Left colon (tissue), 2 donors: ENCODE data around the gene CASZ1. TPM values are rescaled to one million over a fixed set of nuclear protein-coding genes. Genes with fewer than 3 reads are reported as not detected.

Experiments
- ATAC-seq: fragments of 200-7000 bp; cut with Tn5 transposase; one replicate; pipeline ENCODE4 v1.9.1; 2020; ENCODE audit warnings: mild to moderate bottlenecking, moderate library complexity
- DNase-seq, 2 donors: peaks; one replicate each; pipeline ENCODE4 v3.0.0-alpha.2; 2020
- intact Hi-C, 2 donors: fragments of 100-400 bp; cut with DNase I in 1 of 2; cut with micrococcal nuclease in 1 of 2; formaldehyde crosslinking; loops; one replicate each; pipeline versions ENCODE4 v1.11.2 to v1.14.0; 2022; cut with DNase I, micrococcal nuclease
- total RNA-seq, 2 donors: library from RNA; stranded (reverse); fragmentation: NEBNext Ultra II Directional; extraction: Animal tissue kit (Norgen Biotek cat#: 25700); gene quantifications; one replicate each; pipeline ENCODE4 v1.2.1, GENCODE V29; 2021
- donor health status: DM: no; HTN: no; CAD: no.
- donor health status: DM: yes; HTN: yes; CAD: no.

The CASZ1 gene
- total RNA-seq, 2 donors from 2014 or later = 61.3 to 63.8 TPM

DNA sequence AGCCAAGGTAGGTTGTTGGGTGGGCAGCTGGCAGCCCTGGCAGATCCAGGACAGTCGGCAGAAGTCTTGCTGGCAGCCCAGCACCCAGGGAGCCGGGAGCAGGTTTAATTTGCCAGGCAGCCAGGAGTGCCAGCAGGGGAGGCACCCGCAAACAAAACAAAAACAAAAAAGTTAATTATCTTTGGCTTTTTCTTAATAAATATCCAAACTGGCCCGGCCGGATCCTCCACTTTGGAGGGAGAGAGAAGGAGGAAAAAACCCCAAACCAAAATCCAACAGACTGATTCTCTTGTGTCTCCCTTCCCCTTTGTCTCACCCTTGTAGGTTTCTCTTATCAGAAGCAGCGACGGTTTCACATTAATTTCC is 97.0 kb downstream of the CASZ1 start:
- DNase-seq (no peak), ATAC-seq (no peak)
- intact Hi-C loops = loop anchor here in 1 of 2 donors (10.0 kb wide), 1 partner anchor 95 kb away; the partner anchor contains the start of gene CASZ1

DNA sequence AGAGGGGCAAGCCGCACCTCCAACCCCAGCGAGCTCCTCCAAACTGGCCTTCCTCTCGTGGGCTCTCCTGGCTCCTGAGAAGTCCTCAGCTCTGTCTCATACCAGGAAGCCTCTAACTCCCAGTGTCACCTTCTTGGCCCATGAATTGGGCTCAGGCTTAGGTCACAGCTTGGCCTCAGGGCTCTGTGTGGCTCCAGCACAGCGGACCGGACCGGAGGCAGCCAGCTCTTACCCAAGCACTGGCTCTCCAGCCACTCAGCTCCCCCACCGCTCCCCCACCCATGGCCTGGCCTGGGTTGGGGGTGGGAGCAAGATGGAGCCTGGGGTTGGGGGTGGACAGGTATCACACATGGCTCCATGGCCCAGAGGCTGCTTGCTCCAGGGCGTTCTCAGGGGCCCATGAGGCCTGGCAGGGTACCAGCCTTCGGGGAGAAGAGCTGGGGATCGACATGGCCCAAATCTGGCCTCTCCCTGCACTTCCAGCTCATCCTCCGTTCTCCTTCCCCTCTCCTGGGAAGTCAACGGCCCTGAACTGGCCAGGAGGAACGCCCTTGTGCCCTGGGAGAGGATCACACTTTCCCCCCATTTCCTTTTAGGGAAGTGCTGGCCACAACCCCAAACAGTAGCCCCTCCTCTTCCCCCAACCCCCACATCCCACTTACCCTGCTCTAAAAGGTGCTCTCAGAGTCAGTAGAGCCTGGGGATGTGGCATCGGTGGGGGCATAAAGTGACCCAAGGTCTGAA is 97.5 kb downstream of the CASZ1 start:
- ATAC-seq (no peak), DNase-seq (no peak)
- intact Hi-C loops = loop anchor here in 1 of 2 donors (10.0 kb wide), 1 partner anchor 96 kb away; the partner anchor contains the start of gene CASZ1

DNA sequence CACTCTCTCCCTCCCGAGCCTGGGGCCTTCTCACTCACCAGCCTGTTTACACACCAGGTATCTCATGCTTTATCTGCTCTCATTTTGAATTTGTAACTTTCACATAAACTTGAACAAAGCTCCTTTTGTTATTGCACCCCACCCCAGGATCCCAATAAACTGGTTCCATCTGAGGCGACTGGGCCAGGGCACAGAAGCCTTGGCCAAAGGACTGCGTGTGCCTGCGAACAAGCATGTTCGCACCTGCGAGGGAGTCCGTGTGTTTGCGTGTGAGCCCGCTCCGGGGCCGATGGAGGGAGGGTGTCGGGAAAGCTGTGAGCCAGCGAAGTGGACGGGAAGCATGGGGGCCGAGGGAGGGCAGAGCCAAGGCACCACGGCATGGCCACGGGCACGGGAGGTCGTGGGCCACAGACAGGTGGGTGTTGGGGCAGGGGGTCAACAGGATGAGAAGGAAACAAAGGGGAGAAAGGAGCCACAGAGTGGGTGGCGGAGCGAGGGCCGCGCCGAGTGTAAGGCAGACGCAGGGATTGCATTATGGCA is 98.8 kb downstream of the CASZ1 start:
- ATAC-seq (no peak), DNase-seq (no peak)
- intact Hi-C loops = loop anchor here in 1 of 2 donors (10.0 kb wide), 1 partner anchor 97 kb away; the partner anchor contains the start of gene CASZ1

DNA sequence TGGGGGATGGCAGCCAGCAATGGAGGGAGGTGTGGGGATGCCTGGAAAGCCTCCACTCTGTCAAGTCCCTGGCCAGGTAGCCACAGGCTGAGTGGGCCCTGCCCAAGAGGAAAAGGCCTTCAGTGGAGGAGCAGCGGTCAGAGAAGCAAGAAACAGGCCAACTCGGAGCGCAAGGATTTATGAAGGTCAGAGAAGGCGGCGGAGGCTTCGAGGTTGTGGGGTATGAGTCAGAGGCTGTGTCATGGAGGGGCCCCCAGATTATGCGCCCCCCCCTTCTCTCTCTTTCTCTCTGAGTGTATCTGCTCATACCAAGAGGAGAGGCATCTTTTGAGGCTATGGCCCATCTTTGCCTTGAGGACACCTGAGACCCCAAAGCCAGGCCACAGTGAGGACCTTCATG is 99.5 kb downstream of the CASZ1 start:
- DNase-seq (no peak), ATAC-seq (no peak)
- intact Hi-C loops = loop anchor here in 1 of 2 donors (10.0 kb wide), 1 partner anchor 98 kb away; the partner anchor contains the start of gene CASZ1

DNA sequence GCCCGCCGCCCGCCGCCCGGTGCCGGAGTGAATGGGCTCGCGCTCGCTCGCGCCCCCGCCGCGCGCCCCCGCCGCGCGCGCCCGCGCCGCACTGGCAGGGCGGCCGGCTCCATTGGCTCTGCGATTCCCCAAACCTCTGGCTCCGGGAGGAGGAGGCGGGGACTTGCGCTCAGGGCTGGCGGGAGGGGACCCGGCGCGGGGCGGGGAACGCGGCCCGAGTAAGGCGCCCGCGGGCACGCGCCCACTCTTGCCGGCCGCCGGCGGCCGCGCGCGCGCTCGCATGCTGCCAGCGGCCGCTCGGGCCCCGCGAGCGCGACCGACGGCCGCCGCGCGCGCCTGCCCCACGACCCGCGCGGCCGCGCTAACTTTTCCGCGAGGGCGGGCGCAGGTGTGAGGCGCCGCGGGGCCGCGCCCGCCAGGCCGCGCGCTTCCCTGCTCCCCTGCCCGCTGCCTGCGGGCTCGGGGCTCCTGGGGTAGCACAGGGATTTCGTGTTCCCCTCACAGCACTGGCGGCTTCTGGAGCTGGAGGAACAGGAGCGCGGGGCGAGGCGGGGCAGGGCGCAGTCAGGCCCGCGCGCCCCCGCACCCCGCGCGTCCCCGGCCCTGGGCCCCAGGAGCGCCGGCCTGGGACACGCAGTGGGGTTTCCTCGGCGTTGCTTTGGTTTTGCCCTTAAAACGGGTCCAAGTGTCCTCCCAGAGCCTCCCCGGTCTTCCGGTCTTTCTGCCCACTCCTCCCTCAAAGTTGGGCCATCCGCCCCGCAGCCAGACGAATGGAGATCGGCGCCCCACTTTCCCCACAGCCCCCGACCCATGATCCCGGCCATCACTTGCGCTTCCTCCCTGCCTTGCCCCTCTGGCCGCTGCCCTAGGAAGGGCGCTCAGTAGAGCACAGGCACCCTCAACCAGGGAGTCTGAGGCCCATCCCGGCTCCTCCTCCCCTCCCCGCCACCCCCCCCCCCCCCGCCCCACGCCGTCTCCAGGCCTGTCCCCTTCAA is 101.5 kb downstream of the CASZ1 start:
- intact Hi-C loops = loop anchor here in 1 of 2 donors (10.0 kb wide), 1 partner anchor 100 kb away; the partner anchor contains the start of gene CASZ1
- DNase-seq (peak; percentile 89 to 91), ATAC-seq (peak; percentile 59)

DNA sequence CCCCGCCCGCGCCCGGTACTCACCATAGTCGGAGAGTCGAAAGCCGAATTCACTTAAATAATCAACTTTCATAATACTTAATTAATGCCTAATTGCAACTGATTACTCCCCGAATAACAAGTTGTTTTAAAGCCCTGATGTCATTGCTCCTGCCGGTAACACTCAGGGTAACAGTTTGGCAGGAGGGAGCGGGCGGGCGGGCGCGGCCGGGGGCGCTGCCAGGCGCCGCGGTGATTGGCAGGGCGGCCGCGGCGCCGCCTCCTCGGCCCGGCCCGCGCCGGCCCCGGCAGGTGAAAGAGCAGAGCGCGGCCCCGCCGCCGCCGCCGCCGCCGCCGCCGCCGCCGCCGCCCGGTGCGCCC is 102.2 kb downstream of the CASZ1 start:
- ATAC-seq (peak; percentile 41), DNase-seq (peak; percentile 63 to 72)
- intact Hi-C loops = loop anchor here in 1 of 2 donors (10.0 kb wide), 1 partner anchor 101 kb away; the partner anchor contains the start of gene CASZ1

DNA sequence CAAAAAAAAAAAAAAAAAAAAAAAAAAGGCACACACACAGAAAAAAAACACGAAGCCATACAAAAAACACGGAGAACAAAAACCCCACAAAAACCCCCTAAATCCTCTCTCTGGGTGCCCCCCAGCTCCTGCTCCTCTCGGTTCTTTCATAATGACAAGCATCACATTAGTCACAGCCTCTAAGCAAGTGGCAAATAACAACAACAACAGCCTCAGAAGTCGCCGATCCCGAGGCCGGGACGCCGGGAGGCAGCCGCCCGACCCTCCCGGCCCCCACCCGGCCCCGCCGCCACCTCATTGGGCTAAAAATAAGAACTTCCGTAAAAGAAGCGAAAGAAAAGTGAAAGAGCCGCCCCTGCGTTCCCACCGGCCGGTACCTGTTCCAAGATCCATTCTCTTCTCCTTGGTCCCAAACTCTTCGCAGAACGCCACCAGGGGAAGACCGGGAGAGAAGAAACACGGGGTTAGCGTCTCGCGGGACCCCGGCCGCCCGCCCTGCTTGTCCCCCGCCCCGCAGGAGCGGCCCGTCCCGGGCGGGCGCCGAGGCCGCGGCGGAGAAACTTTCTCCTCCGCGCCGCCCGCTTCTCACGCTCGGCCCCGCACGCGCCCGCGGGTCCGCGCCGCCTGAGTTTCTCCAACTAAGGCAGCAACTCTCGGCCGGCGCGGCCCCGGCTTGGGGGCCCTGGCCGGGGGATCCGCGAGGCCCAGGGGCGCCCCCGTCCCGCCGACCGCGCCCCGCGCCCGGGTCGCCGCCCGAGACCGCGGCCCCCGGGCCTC is 102.8 kb downstream of the CASZ1 start:
- ATAC-seq = no peak
- peak in 1 of 2 donors; percentile 66 for DNase-seq
- intact Hi-C loops = loop anchor here in 1 of 2 donors (10.0 kb wide), 1 partner anchor 101 kb away; the partner anchor contains the start of gene CASZ1

DNA sequence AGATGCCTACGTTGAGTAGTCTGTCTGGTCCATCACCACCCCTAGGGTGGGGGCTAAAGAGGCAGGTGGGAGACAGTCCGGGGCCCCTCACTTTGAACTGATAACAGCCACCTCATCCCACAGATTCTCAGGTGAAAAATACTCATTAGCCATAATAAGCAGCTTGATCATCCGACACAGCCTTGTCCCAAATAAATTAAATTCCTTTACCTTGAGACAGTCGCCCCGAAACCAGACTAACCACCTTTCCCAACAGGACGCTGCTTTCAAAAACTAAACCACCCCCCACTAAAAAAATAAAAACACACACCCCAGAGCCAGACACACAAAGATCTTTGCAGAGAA is 103.3 kb downstream of the CASZ1 start:
- no peak for DNase-seq
- ATAC-seq = no peak
- intact Hi-C loops = loop anchor here in 1 of 2 donors (10.0 kb wide), 1 partner anchor 102 kb away; the partner anchor contains the start of gene CASZ1

DNA sequence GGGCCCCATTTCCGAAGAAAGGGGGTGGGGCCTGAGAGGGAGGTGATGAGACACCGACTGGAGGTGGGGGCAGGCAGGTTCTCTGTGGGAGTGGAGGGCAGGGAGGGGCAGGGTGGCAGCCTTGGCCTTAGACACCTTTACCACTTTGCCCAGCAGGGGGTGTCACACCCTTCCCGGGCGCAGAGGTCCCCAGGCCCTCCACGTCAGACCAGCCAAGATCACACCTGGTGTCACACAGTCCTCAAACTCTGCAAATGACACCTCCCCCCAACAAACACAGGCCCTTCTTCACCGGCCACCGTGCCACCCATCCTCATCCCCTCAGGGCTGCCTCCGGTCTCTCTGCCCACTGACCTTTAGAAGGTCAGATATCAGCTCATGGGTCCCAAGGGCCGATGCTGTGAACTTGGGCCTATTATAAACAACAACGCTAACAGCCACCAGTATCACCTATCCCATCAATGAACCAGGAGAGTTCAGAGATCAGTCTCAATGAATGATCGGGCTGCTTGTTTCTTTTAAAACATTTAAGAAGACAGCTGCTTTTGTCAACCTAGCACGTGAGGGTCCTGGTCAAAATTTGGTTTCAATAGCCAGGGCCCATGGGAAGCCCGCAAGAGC is 103.9 kb downstream of the CASZ1 start:
- intact Hi-C loops = loop anchor here in 1 of 2 donors (10.0 kb wide), 1 partner anchor 102 kb away; the partner anchor contains the start of gene CASZ1
- ATAC-seq = peak; percentile 64
- peak; percentile 84 to 88 for DNase-seq

DNA sequence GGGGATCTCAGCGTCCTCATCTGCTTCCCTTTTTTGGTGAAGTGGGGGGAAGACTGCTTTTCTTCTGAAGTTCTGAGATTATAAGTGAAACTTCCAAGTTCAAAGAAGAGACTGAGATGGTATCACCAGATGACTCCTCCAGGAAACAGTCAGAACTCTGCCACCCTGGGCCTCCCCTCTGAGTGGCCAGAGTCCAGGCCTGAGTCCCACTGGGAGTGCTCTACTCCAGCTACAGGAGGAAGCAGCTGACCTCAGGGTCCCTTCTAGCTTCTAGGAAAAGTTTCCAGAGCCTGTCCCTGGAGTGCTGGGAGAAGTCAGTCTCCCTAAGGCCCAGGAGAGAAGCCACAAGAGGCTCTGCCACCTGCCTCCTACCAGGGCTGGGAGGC is 104.7 kb downstream of the CASZ1 start:
- no peak for DNase-seq

DNA sequence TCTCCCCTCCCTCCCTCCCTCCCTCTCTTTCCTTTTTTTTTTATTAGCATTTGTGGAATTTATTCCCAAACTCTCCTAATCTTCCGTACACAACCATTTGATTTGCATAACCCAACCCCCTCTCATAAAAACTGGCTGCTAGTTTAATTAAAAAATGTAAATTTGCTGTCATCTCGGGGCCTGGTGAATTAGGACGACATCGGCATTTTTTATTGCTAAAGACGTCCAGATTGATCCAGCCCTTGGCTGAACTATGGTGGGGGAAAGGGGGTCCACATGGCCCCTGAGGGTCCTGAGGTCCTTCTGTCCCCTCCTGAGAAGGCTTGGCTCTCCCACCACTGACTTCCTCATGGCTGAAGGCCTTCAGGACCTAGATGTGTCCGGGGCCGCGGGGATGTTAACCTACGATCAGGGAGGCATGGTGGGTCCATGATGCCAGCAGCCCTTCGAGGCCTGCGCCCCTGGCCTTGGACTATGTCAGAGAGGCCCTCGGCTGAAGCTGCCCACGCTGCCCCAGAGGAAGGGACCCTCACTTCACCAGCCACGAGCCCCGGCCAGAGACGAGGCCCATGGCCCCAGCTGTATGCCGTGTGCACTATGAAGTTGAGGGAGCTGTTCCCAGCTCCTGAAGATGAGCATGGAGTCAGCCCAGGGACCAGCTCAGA is 105.2 kb downstream of the CASZ1 start:
- DNase-seq = no peak
- intact Hi-C loops = loop anchor here in 1 of 2 donors (10.0 kb wide), 1 partner anchor 104 kb away; the partner anchor contains the start of gene CASZ1
- no peak for ATAC-seq

More for the DNA sequence above, 104.7 kb downstream of the CASZ1 start:
- intact Hi-C loops = loop anchor here in 1 of 2 donors (10.0 kb wide), 1 partner anchor 103 kb away; the partner anchor contains the start of gene CASZ1
- peak; percentile 29 for ATAC-seq

DNA sequence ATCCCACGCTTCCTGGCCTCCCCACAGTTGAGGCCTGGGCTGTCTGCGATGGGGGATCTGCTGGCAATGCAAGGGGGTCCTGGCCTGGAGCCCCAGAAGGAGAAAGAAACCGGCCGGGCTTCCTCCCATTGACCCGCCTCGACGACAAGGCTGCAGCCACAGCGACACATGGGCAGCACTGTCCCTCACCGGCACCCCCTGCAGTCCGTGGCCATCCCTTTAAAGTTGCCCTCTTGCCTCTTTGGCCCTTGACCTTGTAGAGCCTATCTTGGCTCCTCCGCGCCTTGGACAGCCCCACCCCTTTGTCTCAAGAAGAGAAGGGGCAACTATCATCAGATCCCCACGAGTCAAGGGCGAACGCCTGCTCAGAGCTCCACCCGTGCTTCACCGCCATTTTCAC is 106.0 kb downstream of the CASZ1 start:
- DNase-seq (no peak), ATAC-seq (no peak)
- intact Hi-C loops = loop anchor here in 1 of 2 donors (10.0 kb wide), 1 partner anchor 104 kb away; the partner anchor contains the start of gene CASZ1

DNA sequence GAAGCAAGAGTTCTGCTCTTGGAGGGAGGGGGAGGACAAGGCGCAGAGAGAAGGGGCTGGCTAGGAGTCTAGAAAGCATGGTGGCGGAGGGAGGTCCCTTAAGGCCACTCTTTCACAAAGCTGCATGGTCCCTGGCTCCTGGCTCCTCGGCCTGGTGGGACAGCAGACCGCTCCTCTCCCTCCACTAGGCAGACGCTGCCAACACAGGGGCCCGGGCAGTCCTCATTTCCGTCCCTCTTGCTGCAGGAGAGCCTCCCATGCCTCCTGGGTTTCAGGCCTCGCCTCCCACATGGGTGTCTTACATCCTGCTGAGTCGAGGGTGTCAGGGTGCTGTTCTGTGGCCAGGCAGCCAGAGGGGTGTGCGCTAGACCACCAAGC is 108.0 kb downstream of the CASZ1 start:
- ATAC-seq (no peak), DNase-seq (no peak)
- intact Hi-C loops = no loop called here

DNA sequence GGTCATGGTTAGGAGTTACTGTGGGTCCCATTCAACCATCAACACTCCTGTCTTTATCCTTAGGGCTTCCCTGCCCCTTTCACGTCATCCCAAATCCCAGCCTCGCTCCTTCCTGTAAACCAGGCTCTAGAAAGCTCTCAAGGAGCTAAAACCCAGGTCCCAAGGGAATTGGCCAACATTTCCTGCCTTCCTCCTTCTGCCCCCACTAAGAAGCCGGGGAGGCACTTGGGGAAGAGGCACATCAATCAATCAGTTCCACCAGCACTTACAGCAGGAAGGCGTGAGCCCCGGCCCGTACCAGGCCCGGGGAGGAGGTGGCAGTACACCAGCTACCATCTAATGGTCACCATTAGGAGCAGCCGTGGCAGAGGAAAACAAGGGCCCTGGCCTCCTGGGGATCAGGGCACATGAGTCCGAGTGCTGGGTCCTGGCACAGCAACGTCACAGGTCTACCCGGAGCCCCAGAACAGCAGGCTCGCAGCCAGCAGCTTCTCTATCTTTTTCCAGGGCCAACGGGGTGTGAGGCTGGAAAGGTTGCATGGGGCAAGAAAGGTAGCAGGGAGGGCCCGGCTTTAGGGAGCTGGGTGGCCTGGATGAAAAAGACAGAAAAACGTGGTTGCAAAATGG is 108.6 kb downstream of the CASZ1 start:
- intact Hi-C loops = no loop called here
- no peak for ATAC-seq
- no peak for DNase-seq

DNA sequence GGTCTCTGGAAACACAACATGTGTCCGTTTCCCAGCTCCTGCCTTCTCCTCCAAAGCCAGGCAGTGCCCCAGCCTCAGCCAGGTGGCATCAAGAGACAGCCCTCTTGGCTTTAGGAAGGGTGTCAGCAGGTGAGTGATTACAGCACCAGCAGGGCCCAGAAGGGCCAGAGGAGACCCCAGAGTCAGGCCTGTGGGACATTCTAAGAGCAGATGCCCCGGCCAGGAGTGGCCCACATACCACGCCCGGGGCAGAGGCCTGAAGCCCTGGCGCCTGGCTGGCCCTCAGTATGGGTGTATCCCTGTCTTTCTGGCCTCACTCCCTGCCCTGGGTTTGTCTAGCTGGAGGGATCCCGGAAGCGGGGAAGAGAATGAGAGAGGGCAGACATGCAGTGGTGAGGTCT is 109.2 kb downstream of the CASZ1 start:
- DNase-seq = peak; percentile 71 to 80
- peak; percentile 76 for ATAC-seq
- intact Hi-C loops = no loop called here

DNA sequence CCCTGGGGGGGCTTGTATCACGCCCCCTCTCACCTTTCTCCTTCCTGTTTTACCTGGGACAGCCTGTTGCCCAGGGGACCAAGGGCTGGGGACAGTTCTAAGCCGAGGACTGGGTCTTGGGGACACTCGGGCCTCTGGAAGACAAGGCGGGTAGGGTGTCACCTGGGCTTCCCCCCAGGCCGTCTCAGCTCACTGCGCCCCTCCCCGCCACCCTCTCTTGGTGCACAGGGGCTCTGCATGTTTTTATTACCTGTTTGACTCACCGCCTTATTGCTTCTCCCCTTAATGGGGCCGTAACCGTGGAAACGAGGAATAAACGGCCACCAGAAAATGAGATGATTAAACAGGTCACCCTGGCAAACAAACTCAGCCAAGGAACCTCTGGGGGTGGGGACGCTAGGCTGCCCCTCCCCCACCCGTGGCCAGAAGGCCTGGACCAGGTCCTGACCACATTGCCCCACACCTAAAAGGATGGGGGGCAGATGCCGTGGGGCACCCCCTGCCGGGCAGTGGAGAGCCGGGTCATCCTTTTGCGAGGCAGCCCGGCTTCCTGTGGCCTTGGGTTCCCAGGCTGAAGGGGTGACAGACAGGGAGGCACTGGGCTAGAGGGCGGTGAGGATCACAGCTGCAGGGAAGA is 109.9 kb downstream of the CASZ1 start:
- ATAC-seq (peak; percentile 37), DNase-seq (peak in 1 of 2 donors; percentile 36)
- intact Hi-C loops = no loop called here
